ENCODE data around the gene PPP2CA.

PPP2CA gene

DNA sequence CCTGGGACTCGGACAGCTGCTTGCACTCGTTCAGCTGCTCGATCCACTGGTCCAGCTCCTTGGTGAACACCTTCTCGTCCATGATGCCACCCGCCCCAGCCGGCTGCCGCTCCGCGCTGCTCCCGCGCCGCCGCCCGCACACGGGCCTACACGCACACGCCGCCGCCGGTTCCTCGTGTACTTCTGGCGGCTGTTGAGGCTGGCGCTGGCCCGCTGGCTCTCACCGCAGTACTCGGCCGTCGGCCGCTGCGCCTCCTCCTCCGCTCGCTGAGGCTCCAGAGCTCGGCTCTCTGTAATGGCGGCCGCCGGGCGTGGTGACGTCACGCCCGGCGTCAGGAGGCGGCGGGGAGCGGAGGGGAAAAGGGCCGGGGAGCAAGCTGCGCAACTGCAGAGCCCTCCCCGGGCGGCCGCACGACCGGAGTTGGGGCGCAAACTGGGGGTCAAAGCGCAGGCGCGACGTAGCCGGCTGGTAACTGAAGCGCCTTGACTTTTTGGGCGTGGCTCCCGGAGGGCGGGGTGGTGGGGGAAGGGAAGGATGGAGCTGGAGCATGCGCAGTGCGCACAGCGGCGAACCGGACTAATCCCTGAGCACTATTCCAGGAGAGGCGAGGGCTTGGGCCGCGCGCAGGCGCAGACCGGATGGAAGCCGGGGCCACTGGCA, at the start of gene PPP2CA:
Gene PPP2CA, minus strand, starts transcription at position 294 of the 661 bp plus-strand sequence. Its CDS starts 212 bp downstream, at position 82.
- peak; percentile 98 for DNase-seq (ENCODE audit: low read depth)
- peak; percentile 84 for TF ChIP-seq POLR2A (IDR thresholded peaks at IDR 0.05; ENCODE audit: extremely low read depth, insufficient read length)
- TF ChIP-seq, protein P1, sequence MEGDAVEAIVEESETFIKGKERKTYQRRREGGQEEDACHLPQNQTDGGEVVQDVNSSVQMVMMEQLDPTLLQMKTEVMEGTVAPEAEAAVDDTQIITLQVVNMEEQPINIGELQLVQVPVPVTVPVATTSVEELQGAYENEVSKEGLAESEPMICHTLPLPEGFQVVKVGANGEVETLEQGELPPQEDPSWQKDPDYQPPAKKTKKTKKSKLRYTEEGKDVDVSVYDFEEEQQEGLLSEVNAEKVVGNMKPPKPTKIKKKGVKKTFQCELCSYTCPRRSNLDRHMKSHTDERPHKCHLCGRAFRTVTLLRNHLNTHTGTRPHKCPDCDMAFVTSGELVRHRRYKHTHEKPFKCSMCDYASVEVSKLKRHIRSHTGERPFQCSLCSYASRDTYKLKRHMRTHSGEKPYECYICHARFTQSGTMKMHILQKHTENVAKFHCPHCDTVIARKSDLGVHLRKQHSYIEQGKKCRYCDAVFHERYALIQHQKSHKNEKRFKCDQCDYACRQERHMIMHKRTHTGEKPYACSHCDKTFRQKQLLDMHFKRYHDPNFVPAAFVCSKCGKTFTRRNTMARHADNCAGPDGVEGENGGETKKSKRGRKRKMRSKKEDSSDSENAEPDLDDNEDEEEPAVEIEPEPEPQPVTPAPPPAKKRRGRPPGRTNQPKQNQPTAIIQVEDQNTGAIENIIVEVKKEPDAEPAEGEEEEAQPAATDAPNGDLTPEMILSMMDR (IDR thresholded peaks at IDR 0.05; ENCODE audit: low read depth, low read length): no peak
- TF ChIP-seq, protein P2, sequence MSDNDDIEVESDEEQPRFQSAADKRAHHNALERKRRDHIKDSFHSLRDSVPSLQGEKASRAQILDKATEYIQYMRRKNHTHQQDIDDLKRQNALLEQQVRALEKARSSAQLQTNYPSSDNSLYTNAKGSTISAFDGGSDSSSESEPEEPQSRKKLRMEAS (IDR thresholded peaks at IDR 0.05; ENCODE audit: low read depth, low read length): peak; percentile 31; the same call in 1 of the 2 replicates
- TF ChIP-seq MYC (IDR thresholded peaks at IDR 0.05; ENCODE audit: low read depth, low read length): 0 out of 2 replicates have a peak, but pooled peaks have one; percentile 3
- H3K4me3 ChIP-seq (ENCODE audit: low read depth, low read length): peak within 1 kb of the TSS; percentile 96

DNA sequence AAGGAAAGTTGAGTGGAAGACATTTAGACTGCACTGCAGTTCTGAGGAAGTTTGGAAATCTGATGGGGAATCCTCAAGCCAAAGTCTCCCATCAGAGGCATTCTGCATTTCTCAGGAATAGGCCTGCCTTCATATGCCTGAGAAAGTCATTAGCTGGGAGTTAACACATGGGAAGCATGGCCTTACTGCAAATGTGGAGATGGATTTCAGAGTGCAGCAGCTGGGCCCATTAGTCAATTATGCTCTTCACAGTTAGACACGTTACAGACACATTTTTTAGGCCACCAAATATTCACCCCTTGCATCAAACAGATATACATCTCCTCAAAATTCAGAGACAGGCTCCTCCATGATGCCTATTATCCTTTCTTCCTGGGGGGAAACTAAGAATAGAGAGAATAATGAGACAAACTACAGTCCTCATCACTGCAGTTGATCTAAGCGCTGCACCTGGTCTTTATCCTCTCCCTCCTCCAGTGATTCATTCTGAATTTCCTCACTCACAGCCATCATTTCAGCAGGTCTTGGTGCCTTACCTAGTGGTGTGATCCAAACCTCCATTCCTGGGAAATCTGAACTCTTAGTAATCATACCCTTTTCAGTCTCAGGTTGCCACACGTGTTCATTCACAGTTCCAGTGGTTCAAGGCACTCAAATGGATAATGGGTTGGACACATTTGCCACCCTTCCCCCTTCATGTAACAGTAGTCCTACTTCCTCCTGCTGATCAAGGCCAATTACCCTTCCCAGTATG, 47.9 kb upstream of the PPP2CA start:
- TF ChIP-seq, protein P2 (IDR thresholded peaks at IDR 0.05; ENCODE audit: low read depth, low read length): no peak
- no peak for TF ChIP-seq POLR2A (IDR thresholded peaks at IDR 0.05; ENCODE audit: extremely low read depth, insufficient read length)
- no peak for TF ChIP-seq MYC (IDR thresholded peaks at IDR 0.05; ENCODE audit: low read depth, low read length)
- TF ChIP-seq, protein P1 (IDR thresholded peaks at IDR 0.05; ENCODE audit: low read depth, low read length): no peak
- DNase-seq (ENCODE audit: low read depth): no peak

DNA sequence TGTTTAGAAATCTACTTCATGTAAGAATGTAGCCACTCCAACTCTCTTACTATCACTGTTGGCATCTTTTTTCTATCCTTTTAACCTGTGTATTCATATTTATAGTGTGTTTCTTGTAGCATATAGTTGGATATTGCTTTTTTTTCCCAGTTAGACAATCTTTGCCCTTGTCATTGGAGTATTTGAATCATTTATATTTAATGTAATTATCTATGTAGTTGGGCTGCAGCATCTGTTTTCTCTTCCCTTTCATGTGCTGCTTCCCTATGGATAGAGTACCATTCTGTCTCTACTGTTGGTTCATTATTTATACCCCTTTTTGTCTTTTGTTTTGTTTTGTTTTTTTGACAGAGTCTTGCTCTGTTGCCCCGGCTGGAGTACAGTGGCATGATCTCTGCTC, 45.2 kb upstream of the PPP2CA start:
- DNase-seq (ENCODE audit: low read depth): no peak
- no peak overlapping the region for H3K4me3 ChIP-seq (ENCODE audit: low read depth, low read length)
- TF ChIP-seq, protein P2 (IDR thresholded peaks at IDR 0.05; ENCODE audit: low read depth, low read length): no peak

More for the DNA sequence above, 47.9 kb upstream of the PPP2CA start:
- H3K4me3 ChIP-seq (ENCODE audit: low read depth, low read length): no peak overlapping the region

DNA sequence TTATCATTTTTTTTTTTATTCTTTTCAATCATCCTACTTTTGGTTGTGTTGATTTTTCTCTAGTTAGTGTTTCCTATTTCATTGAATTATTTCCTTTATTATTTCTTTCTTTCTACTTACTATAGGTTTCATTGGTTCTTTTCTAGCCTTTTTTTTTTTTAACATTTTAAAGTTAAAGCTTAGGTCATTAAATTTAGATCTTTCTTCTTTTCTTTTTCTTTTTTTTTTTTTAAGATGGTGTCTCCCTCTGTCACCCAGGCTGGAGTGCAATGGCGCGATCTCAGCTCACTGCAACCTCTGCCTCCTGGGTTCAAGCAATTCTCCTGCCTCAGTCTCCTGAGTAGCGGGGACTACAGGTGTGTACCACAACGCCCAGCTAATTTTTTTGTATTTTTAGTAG, 43.0 kb upstream of the PPP2CA start:
- no peak overlapping the region for H3K4me3 ChIP-seq (ENCODE audit: low read depth, low read length)
- TF ChIP-seq MYC (IDR thresholded peaks at IDR 0.05; ENCODE audit: low read depth, low read length) (no peak), POLR2A (IDR thresholded peaks at IDR 0.05; ENCODE audit: extremely low read depth, insufficient read length) (no peak)
- TF ChIP-seq, protein P2 (IDR thresholded peaks at IDR 0.05; ENCODE audit: low read depth, low read length): no peak
- TF ChIP-seq, protein P1 (IDR thresholded peaks at IDR 0.05; ENCODE audit: low read depth, low read length): no peak
- DNase-seq (ENCODE audit: low read depth): no peak

DNA sequence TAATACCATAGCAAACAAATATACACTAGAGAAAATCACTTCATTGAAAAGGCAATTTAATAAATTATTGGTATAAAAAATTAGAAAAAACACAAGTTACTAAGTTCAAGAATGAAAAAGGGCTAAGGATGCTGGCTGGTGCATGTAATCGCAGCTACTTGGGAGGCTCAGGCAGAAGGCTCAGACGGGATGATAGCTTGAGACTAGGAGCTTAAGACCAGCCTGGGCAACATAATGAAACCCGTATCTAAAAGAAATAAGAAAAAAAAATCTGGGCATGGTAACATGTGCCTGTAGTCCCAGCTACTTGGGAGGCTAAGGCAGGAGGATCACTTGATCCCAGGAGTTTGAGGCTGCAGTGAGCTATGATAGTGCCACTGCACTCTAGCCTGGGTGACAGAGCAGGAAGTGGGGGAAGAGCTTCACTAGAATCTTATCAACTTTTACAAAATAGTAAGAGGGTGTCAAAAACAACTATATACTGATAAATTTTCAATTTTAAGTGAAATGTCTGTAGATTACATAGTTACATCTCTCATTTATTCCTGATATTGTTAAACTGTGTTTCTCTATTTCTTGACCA, 42.2 kb upstream of the PPP2CA start:
- TF ChIP-seq, protein P2 (IDR thresholded peaks at IDR 0.05; ENCODE audit: low read depth, low read length): no peak
- no peak for TF ChIP-seq POLR2A (IDR thresholded peaks at IDR 0.05; ENCODE audit: extremely low read depth, insufficient read length)
- TF ChIP-seq, protein P1 (IDR thresholded peaks at IDR 0.05; ENCODE audit: low read depth, low read length): no peak
- no peak for TF ChIP-seq MYC (IDR thresholded peaks at IDR 0.05; ENCODE audit: low read depth, low read length)
- no peak for DNase-seq (ENCODE audit: low read depth)
- no peak overlapping the region for H3K4me3 ChIP-seq (ENCODE audit: low read depth, low read length)
